Tibial nerve (tissue), 3 donors: ENCODE results near the gene SLC25A30.

ENCODE experiments used
- CTCF ChIP-seq, 5 experiments: fragments of 200-600 bp in 3 of 5; fragments of 450-650 bp in 2 of 5; sonication (generic) in 3 of 5; IDR thresholded peaks; one replicate each; pipeline ENCODE4 v1.5.1; 2016 to 2019; ENCODE audit warnings: antibody characterized with exemption in 5 of 5, mild to moderate bottlenecking in 3 of 5, moderate library complexity in 2 of 5
- POLR2A ChIP-seq, 2 donors: fragments of 450-650 bp; IDR thresholded peaks; one replicate each; pipeline ENCODE4 v1.6.1; 2017; ENCODE audit warnings: antibody characterized with exemption in 2 of 2, mild to moderate bottlenecking in 2 of 2, moderate library complexity in 2 of 2

GRCh38 chr13:45410466-45410865 is 7.7 kb downstream of the SLC25A30 start:
- TF ChIP-seq CTCF (IDR thresholded peaks at IDR 0.05) (no peak), POLR2A (IDR thresholded peaks at IDR 0.05) (no peak)
